Measurements from ENCODE around the gene MAGED4. TPM values are rescaled to one million over a fixed set of nuclear protein-coding genes. Genes with fewer than 3 reads are reported as not detected.
A peak's percentile ranks its signal among the peaks of the same experiment; 100 is the strongest.

Gene MAGED4
- total RNA-seq, 1 donor from 2014 or later = 48.2 TPM

DNA sequence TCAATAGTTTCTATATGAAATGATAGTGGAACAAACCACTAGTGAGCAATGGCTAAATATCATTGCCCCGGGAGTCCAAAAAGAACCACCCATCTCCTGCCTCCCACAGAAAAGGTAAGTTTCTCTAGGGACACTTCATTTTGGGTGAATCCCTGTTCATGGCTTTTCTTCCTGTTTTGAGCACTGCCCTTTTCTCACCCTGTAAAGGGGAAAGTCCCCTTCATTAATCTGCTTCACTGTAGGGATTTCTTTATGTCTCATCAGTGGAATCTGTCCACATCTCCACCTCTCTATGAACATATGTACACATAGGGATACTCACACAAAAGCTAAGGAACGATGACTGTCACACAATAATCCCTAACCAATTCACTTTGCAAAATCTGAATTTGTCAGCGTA lies 28.6 kb downstream of the MAGED4 start:
- peaks cover 3% of the 10 kb centered on the region for H3K9me3 Mint-ChIP-seq
- H3K4me1 ChIP-seq = peaks cover 6% of the 10 kb centered on the region
- H3K79me2 ChIP-seq (ENCODE audit: low read depth) = no peaks in the 10 kb centered on the region
- H3K4me2 ChIP-seq = no peak overlapping the region
- no peaks in the 10 kb centered on the region for H3K27me3 ChIP-seq
- H3K27ac Mint-ChIP-seq = no peak overlapping the region
- H4K20me1 ChIP-seq (ENCODE audit: low read depth) = no peaks in the 10 kb centered on the region
- H2AFZ ChIP-seq (replicated peaks) = no peak overlapping the region
- no peak overlapping the region for H3K4me3 Mint-ChIP-seq
- H3F3A ChIP-seq (ENCODE audit: low read depth) = no peaks in the 10 kb centered on the region
- no peak overlapping the region for H3K4me3 ChIP-seq
- H3K27ac ChIP-seq = no peak overlapping the region
- TF ChIP-seq EZH2phosphoT487 (IDR thresholded peaks at IDR 0.05) (no peak), EZH2 (IDR thresholded peaks at IDR 0.05) (no peak), CTCF (IDR thresholded peaks at IDR 0.05) (no peak)
- no peaks in the 10 kb centered on the region for H3K4me1 Mint-ChIP-seq
- no peaks in the 10 kb centered on the region for H3K36me3 ChIP-seq
- no peaks in the 10 kb centered on the region for H3K36me3 Mint-ChIP-seq
- no peaks in the 10 kb centered on the region for H3K27me3 Mint-ChIP-seq (ENCODE audit: insufficient read depth, low read depth)
- H3K9me3 ChIP-seq (ENCODE audit: low read depth) = peaks cover 7% of the 10 kb centered on the region
- H3K9ac ChIP-seq = no peak overlapping the region
- no peak for DNase-seq (ENCODE audit: low spot score)

DNA sequence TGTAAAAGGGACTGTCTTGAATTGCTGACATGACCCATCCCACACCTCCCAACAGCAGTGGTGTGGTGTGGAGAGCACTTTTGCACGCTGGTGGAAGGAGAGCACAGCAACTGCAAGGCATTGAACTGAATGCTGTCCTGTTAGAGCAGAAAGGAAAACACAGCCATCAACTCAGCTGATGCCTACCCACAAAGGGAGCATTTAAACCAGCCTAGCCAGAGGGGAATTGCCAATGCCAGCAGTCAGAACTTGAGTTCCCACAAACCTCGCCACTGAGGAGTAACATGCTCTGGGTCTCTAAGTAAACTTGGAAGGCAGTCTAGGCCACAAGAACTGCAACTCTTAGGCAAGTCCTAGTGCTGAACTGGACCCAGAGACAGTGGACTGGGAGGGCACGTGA lies 31.9 kb downstream of the MAGED4 start:
- Mint-ChIP-seq H3K36me3 (no peaks in the 10 kb centered on the region), H3K9me3 (peaks cover 13% of the 10 kb centered on the region), H3K27me3 (ENCODE audit: insufficient read depth, low read depth) (peaks cover 2% of the 10 kb centered on the region), H3K4me3 (no peak overlapping the region), H3K27ac (no peak overlapping the region), H3K4me1 (no peaks in the 10 kb centered on the region)
- Histone ChIP-seq H3K4me2 (no peak overlapping the region), H3K9me3 (ENCODE audit: low read depth) (peaks cover 7% of the 10 kb centered on the region), H4K20me1 (ENCODE audit: low read depth) (no peaks in the 10 kb centered on the region), H2AFZ (replicated peaks) (no peak overlapping the region), H3K4me1 (peaks cover 6% of the 10 kb centered on the region), H3K79me2 (ENCODE audit: low read depth) (no peaks in the 10 kb centered on the region), H3K9ac (no peak overlapping the region), H3K27ac (no peak overlapping the region), H3K36me3 (no peaks in the 10 kb centered on the region), H3K4me3 (no peak overlapping the region), H3K27me3 (no peaks in the 10 kb centered on the region), H3F3A (ENCODE audit: low read depth) (no peaks in the 10 kb centered on the region)
- no peak for DNase-seq (ENCODE audit: low spot score)
- TF ChIP-seq EZH2phosphoT487 (IDR thresholded peaks at IDR 0.05) (no peak), EZH2 (IDR thresholded peaks at IDR 0.05) (no peak), CTCF (IDR thresholded peaks at IDR 0.05) (no peak)

GRCh38 chrX:52217494-52218160 lies 32.9 kb downstream of the MAGED4 start:
- peaks cover 16% of the 10 kb centered on the region for H3K9me3 Mint-ChIP-seq
- peaks cover 2% of the 10 kb centered on the region for H3K27me3 Mint-ChIP-seq (ENCODE audit: insufficient read depth, low read depth)
- Histone ChIP-seq H3K4me2 (no peak overlapping the region), H3K27me3 (no peaks in the 10 kb centered on the region), H3K4me1 (peaks cover 6% of the 10 kb centered on the region), H3K27ac (no peak overlapping the region), H3K9me3 (ENCODE audit: low read depth) (peaks cover 7% of the 10 kb centered on the region), H3K4me3 (no peak overlapping the region), H4K20me1 (ENCODE audit: low read depth) (no peaks in the 10 kb centered on the region), H3K9ac (no peak overlapping the region), H3K36me3 (no peaks in the 10 kb centered on the region), H3K79me2 (ENCODE audit: low read depth) (no peaks in the 10 kb centered on the region), H3F3A (ENCODE audit: low read depth) (no peaks in the 10 kb centered on the region), H2AFZ (replicated peaks) (peak overlapping the region; percentile 50)
- no peaks in the 10 kb centered on the region for H3K4me1 Mint-ChIP-seq
- H3K4me3 Mint-ChIP-seq = no peak overlapping the region
- TF ChIP-seq EZH2 (IDR thresholded peaks at IDR 0.05) (no peak), CTCF (IDR thresholded peaks at IDR 0.05) (peak; percentile 43)
- no peak overlapping the region for H3K27ac Mint-ChIP-seq
- peak; percentile 38 for DNase-seq (ENCODE audit: low spot score)
- H3K36me3 Mint-ChIP-seq = no peaks in the 10 kb centered on the region
